Measurements from ENCODE around the gene CADM2. TPM values are rescaled to one million over a fixed set of nuclear protein-coding genes. Genes with fewer than 3 reads are reported as not detected.
"Not testable (repeated sequence)": the region's sequence is repeated elsewhere in the genome, so short reads cannot be mapped to it uniquely, and the experiment has no call there.

The CADM2 gene
- total RNA-seq, 2 experiments from 2014 or later = 0.47 to 0.62 TPM

- POLR2A ChIA-PET = no interaction called here
- no peaks in the 10 kb centered on the region for H3K36me3 Mint-ChIP-seq
- H3K27me3 Mint-ChIP-seq = no peaks in the 10 kb centered on the region
- no peak overlapping the region for H3K27ac Mint-ChIP-seq
- DNase-seq = no peak
- no peak overlapping the region for H3K4me3 Mint-ChIP-seq
- no peaks in the 10 kb centered on the region for H3K4me1 Mint-ChIP-seq
- no peak for ATAC-seq (ENCODE audit: low read depth)
- no peaks in the 10 kb centered on the region for H3K9me3 Mint-ChIP-seq
Observed at GRCh38 chr3:85068911-85069310, 110.1 kb downstream of the CADM2 start.

DNA sequence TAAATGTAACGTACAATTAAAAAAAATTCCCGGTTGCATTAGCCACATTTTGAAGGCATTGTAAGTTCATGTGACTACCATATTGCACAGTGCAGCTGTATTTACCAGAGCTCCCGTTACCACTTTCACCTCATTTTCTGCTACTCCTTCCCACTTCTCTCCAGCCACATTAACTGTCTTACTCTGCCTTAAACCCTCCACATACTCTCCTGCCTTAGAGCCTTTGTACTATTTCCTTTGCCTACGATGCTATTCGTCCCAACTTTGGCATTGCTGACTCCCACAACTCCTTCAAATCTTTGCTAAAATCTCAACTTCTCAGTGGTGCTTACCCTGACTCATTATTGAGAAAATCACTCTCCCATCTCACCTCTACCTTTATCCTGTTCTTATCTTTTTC is 115.2 kb downstream of the CADM2 start:
- Mint-ChIP-seq H3K4me1 (no peaks in the 10 kb centered on the region), H3K27ac (no peak overlapping the region), H3K9me3 (peaks cover 2% of the 10 kb centered on the region), H3K27me3 (no peaks in the 10 kb centered on the region), H3K36me3 (no peaks in the 10 kb centered on the region), H3K4me3 (no peak overlapping the region)
- POLR2A ChIA-PET = no interaction called here
- DNase-seq (no peak), ATAC-seq (ENCODE audit: low read depth) (no peak)

- DNase-seq (no peak), ATAC-seq (ENCODE audit: low read depth) (no peak)
- no peak overlapping the region for H3K4me3 Mint-ChIP-seq
- H3K36me3 Mint-ChIP-seq = no peaks in the 10 kb centered on the region
- H3K9me3 Mint-ChIP-seq = peaks cover 2% of the 10 kb centered on the region
- no peaks in the 10 kb centered on the region for H3K27me3 Mint-ChIP-seq
- no peak overlapping the region for H3K27ac Mint-ChIP-seq
- POLR2A ChIA-PET = no interaction called here
- no peaks in the 10 kb centered on the region for H3K4me1 Mint-ChIP-seq
Observed at GRCh38 chr3:85075663-85076062, 116.9 kb downstream of the CADM2 start.

GRCh38 chr3:85077018-85077417 is 118.2 kb downstream of the CADM2 start:
- Mint-ChIP-seq H3K4me3 (no peak overlapping the region), H3K27me3 (no peaks in the 10 kb centered on the region), H3K4me1 (no peaks in the 10 kb centered on the region), H3K27ac (no peak overlapping the region), H3K36me3 (no peaks in the 10 kb centered on the region), H3K9me3 (peaks cover 2% of the 10 kb centered on the region)
- DNase-seq (no peak), ATAC-seq (ENCODE audit: low read depth) (no peak)
- POLR2A ChIA-PET = no interaction called here

GRCh38 chr3:85081191-85081906 is 122.6 kb downstream of the CADM2 start:
- H3K27me3 Mint-ChIP-seq = no peaks in the 10 kb centered on the region
- no peaks in the 10 kb centered on the region for H3K9me3 Mint-ChIP-seq
- POLR2A ChIA-PET = no interaction called here
- H3K27ac Mint-ChIP-seq = no peak overlapping the region
- ATAC-seq (ENCODE audit: low read depth) (no peak), DNase-seq (no peak)
- no peak overlapping the region for H3K4me3 Mint-ChIP-seq
- no peaks in the 10 kb centered on the region for H3K36me3 Mint-ChIP-seq
- H3K4me1 Mint-ChIP-seq = no peaks in the 10 kb centered on the region

GRCh38 chr3:85090495-85090894 is 131.7 kb downstream of the CADM2 start:
- Mint-ChIP-seq H3K9me3 (peaks cover 1% of the 10 kb centered on the region), H3K4me3 (no peak overlapping the region), H3K27ac (no peak overlapping the region), H3K27me3 (no peaks in the 10 kb centered on the region), H3K36me3 (no peaks in the 10 kb centered on the region), H3K4me1 (no peaks in the 10 kb centered on the region)
- ATAC-seq (ENCODE audit: low read depth) (no peak), DNase-seq (no peak)
- POLR2A ChIA-PET = no interaction called here

DNA sequence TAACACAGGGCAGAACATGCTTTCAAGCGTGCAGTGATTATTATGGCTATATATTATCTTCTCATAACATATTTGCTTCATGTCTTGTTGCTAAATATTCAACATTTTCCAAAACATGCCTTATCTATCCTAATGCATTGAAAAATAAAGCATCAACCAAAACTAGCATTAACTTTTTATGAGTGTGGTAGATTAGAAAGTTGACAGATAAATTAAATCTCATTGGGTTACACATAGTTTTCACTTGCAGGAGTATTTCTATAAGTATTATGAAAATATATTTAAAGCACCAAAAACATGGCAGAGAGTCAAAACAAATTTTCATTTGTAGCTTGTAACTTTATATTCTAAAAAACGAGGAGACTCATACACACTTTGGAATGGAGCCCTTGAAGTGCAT is 141.5 kb downstream of the CADM2 start:
- Mint-ChIP-seq H3K36me3 (no peaks in the 10 kb centered on the region), H3K4me1 (no peaks in the 10 kb centered on the region), H3K27me3 (no peaks in the 10 kb centered on the region), H3K9me3 (peaks cover 8% of the 10 kb centered on the region), H3K27ac (no peak overlapping the region), H3K4me3 (no peak overlapping the region)
- DNase-seq (no peak), ATAC-seq (ENCODE audit: low read depth) (no peak)
- POLR2A ChIA-PET = no interaction called here

DNA sequence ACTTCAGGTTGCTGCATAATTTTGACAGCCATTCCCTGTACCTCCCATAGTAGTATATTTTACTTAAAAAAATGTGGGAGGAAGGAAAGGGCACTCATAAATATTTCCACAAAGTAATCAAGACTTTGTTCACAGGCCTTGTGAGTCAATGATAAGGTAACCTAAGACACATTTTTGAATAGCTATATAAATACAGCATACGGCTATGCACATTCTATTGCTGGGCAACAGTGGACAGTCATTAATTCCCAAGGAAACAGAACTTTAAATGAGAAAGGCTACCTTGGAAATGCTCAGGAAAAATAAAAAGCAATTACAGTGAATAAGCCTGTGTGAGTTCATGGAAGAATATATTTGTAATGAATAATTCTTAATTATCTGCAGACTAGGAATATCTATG is 144.0 kb downstream of the CADM2 start:
- ATAC-seq (ENCODE audit: low read depth) (no peak), DNase-seq (no peak)
- no peaks in the 10 kb centered on the region for H3K36me3 Mint-ChIP-seq
- H3K9me3 Mint-ChIP-seq = peaks cover 9% of the 10 kb centered on the region
- H3K27ac Mint-ChIP-seq = no peak overlapping the region
- no peaks in the 10 kb centered on the region for H3K4me1 Mint-ChIP-seq
- H3K4me3 Mint-ChIP-seq = no peak overlapping the region
- H3K27me3 Mint-ChIP-seq = no peaks in the 10 kb centered on the region
- POLR2A ChIA-PET = no interaction called here

DNA sequence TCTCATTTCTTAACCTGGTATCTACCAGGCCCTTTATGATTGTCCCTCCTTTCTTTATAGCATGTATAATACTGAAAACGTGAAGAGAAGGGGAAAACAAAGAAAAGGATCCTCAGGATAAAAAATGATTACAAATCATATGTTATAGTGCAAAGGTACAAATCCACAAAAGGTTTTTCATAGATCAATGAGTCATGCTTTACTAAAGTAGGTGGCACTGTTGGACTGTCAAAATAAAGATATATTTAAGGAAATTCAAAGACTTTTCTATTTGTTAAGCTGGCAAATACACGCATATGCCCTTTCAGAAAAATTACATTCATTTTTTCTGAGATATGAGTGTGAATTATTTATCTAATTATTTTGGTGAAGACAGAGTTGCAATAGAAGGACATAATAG is 151.6 kb downstream of the CADM2 start:
- POLR2A ChIA-PET = no interaction called here
- H3K4me3 Mint-ChIP-seq = no peak overlapping the region

DNA sequence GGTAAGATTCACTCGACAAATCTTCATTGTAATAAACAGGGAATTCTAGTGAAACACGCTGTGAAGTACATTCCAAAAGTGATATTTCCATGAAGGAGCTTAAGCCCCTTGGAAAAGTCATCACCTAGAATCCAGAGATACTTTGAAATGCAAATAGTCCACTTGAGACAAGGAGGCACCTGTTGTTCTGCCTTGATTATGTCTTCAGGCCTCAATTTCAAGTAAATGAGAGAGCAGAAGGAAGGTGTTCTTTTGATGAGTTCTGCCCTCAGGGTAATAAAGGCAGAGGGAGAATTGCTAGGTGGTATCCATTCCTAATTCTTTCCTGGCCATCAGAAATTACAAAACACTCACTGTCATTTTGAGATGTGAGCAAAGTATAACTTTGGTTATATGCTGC is 162.1 kb downstream of the CADM2 start:
- Mint-ChIP-seq H3K27ac (no peak overlapping the region), H3K4me1 (no peaks in the 10 kb centered on the region), H3K36me3 (no peaks in the 10 kb centered on the region), H3K27me3 (no peaks in the 10 kb centered on the region), H3K9me3 (peaks cover 8% of the 10 kb centered on the region), H3K4me3 (no peak overlapping the region)
- POLR2A ChIA-PET = no interaction called here
- ATAC-seq (ENCODE audit: low read depth) (no peak), DNase-seq (no peak)

More for the DNA sequence above, 151.6 kb downstream of the CADM2 start:
- ATAC-seq (ENCODE audit: low read depth) (no peak), DNase-seq (no peak)
- H3K27ac Mint-ChIP-seq = no peak overlapping the region
- H3K9me3 Mint-ChIP-seq = peaks cover 3% of the 10 kb centered on the region
- no peaks in the 10 kb centered on the region for H3K36me3 Mint-ChIP-seq
- no peaks in the 10 kb centered on the region for H3K4me1 Mint-ChIP-seq
- no peaks in the 10 kb centered on the region for H3K27me3 Mint-ChIP-seq

DNA sequence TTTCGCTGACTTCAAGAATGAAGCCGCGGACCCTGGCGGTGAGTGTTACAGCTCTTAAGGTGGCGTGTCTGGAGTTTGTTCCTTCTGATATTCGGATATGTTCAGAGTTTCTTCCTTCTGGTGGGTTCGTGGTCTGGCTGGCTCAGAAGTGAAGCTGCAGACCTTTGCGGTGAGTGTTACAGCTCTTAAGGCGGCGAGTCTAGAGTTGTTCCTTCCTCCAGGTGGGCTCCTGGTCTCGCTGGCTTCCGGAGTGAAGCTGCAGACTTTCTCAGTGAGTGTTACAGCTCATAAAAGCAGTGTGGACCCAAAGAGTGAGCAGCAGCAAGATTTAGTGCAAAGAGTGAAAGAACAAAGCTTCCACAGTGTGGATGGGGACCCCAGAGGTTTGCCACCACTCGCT is 174.1 kb downstream of the CADM2 start:
- ATAC-seq (ENCODE audit: low read depth); DNase-seq; H3K9me3 Mint-ChIP-seq; H3K27ac Mint-ChIP-seq; H3K4me3 Mint-ChIP-seq; H3K4me1 Mint-ChIP-seq; H3K36me3 Mint-ChIP-seq; H3K27me3 Mint-ChIP-seq; POLR2A ChIA-PET: not testable (repeated sequence)

- H3K36me3 Mint-ChIP-seq; DNase-seq; ATAC-seq (ENCODE audit: low read depth); H3K27ac Mint-ChIP-seq; H3K9me3 Mint-ChIP-seq; POLR2A ChIA-PET; H3K27me3 Mint-ChIP-seq; H3K4me3 Mint-ChIP-seq; H3K4me1 Mint-ChIP-seq: not testable (repeated sequence)
Observed at GRCh38 chr3:85133691-85134420, 175.1 kb downstream of the CADM2 start.

GRCh38 chr3:85142626-85143025 is 183.8 kb downstream of the CADM2 start:
- no peaks in the 10 kb centered on the region for H3K27me3 Mint-ChIP-seq
- ATAC-seq (ENCODE audit: low read depth) = no peak
- no peak for DNase-seq
- no peaks in the 10 kb centered on the region for H3K36me3 Mint-ChIP-seq
- peaks cover 2% of the 10 kb centered on the region for H3K9me3 Mint-ChIP-seq
- POLR2A ChIA-PET = no interaction called here
- no peaks in the 10 kb centered on the region for H3K4me1 Mint-ChIP-seq
- no peak overlapping the region for H3K27ac Mint-ChIP-seq
- H3K4me3 Mint-ChIP-seq = no peak overlapping the region

- POLR2A ChIA-PET = no interaction called here
- DNase-seq (no peak), ATAC-seq (ENCODE audit: low read depth) (no peak)
- H3K9me3 Mint-ChIP-seq = peaks cover 5% of the 10 kb centered on the region
- H3K4me3 Mint-ChIP-seq = no peak overlapping the region
- H3K36me3 Mint-ChIP-seq = no peaks in the 10 kb centered on the region
- H3K4me1 Mint-ChIP-seq = no peaks in the 10 kb centered on the region
- H3K27me3 Mint-ChIP-seq = no peaks in the 10 kb centered on the region
- H3K27ac Mint-ChIP-seq = no peak overlapping the region
Observed at GRCh38 chr3:85148036-85148435, 189.2 kb downstream of the CADM2 start.

All from activated naive CD8-positive, alpha-beta T cell treated with anti-CD3 and anti-CD28 coated beads, Interleukin-2, amount 10 ng/mL, durations not matched to agents 7 days and 5 days (primary cell).